IMR-90 (cell line): ENCODE measurements around the gene PTGES3. TPM values are rescaled to one million over a fixed set of nuclear protein-coding genes. Genes with fewer than 3 reads are reported as not detected.
A peak's percentile ranks its signal among the peaks of the same experiment; 100 is the strongest.

ENCODE experiments used
- ATAC-seq: fragments of 200-7000 bp; cut with Tn5 transposase; 2 replicates; pipeline ENCODE4 v1.9.1; 2020; ENCODE audit warnings: low read depth, mild to moderate bottlenecking, moderate library complexity
- BruUV-seq: library from RNA; stranded (reverse); fragments of 400-500 nt; replicated peaks from 2 replicates; lab custom pipeline; 2021; lab: Mats Ljungman, UMichigan
- CTCF ChIA-PET: fragments of 300-600 bp; formaldehyde crosslinking; extraction: SDS; loops from one replicate; lab custom pipeline; 2021; ENCODE audit warnings: antibody characterized with exemption; lab: Yijun Ruan, JAX
- POLR2A ChIA-PET: fragments of 300-600 bp; sonication (Branson Sonifier 250); formaldehyde crosslinking; loops from one replicate; lab custom pipeline; 2022; ENCODE audit warnings: antibody characterized with exemption; ENCODE audit not compliant: unreplicated experiment; lab: Charles Lee
- DNase-seq: peaks from one replicate; pipeline ENCODE4 v3.0.0; 2013
- H2AFZ ChIP-seq: replicated peaks from 2 replicates; pipeline ENCODE3; 2013; ENCODE audit warnings: low read length, mild to moderate bottlenecking; ENCODE audit not compliant: poor library complexity
- H2AK5ac ChIP-seq: 2 replicates; pipeline ENCODE4 v1.6.1; 2013; ENCODE audit warnings: low read depth, low read length, inconsistent platforms
- H2AK9ac ChIP-seq: replicated peaks from 2 replicates; pipeline ENCODE3; 2013; ENCODE audit warnings: mild to moderate bottlenecking, low read depth, low read length, moderate library complexity; ENCODE audit not compliant: poor library complexity
- H2BK120ac ChIP-seq: 2 replicates; pipeline ENCODE4 v1.6.1; 2013; ENCODE audit warnings: low read depth, low read length, inconsistent platforms
- H2BK15ac ChIP-seq: 3 replicates; pipeline ENCODE4 v1.6.1; 2013; ENCODE audit warnings: low read depth, low read length, inconsistent platforms
- H2BK20ac ChIP-seq: 2 replicates; pipeline ENCODE4 v1.6.1; 2013; ENCODE audit warnings: low read depth, mild to moderate bottlenecking, inconsistent platforms, low read length, moderate library complexity
- H2BK5ac ChIP-seq: 2 replicates; pipeline ENCODE4 v1.6.1; 2013; ENCODE audit warnings: mild to moderate bottlenecking, low read depth, low read length, inconsistent platforms; ENCODE audit not compliant: poor library complexity, severe bottlenecking
- H3K14ac ChIP-seq: replicated peaks from 2 replicates; pipeline ENCODE4 v1.6.1; 2013; ENCODE audit warnings: low read depth, low read length, inconsistent platforms
- H3K18ac ChIP-seq: 2 replicates; pipeline ENCODE4 v1.6.1; 2013; ENCODE audit warnings: low read depth, low read length, control low read depth
- H3K23ac ChIP-seq: 2 replicates; pipeline ENCODE4 v1.6.1; 2013; ENCODE audit warnings: low read depth, low read length, inconsistent platforms
- H3K27ac ChIP-seq: 2 replicates; pipeline ENCODE4 v1.5.1; 2013; ENCODE audit warnings: mild to moderate bottlenecking, control low read depth, low read length; ENCODE audit not compliant: insufficient read depth
- H3K27me3 ChIP-seq: 2 replicates; pipeline ENCODE4 v1.6.1; 2013; ENCODE audit warnings: low read length; ENCODE audit not compliant: control insufficient read depth, insufficient read depth
- H3K36me3 ChIP-seq: 2 replicates; pipeline ENCODE4 v1.6.1; 2013; ENCODE audit warnings: low read length, mixed read lengths; ENCODE audit not compliant: control insufficient read depth, insufficient read depth
- H3K4ac ChIP-seq: 2 replicates; pipeline ENCODE4 v1.6.1; 2013; ENCODE audit warnings: low read depth, low read length, inconsistent platforms
- H3K4me1 ChIP-seq: 2 replicates; pipeline ENCODE4 v1.6.1; 2013; ENCODE audit warnings: low read length, mixed read lengths; ENCODE audit not compliant: control insufficient read depth, insufficient read depth
- H3K4me2 ChIP-seq: 2 replicates; pipeline ENCODE4 v1.6.1; 2013; ENCODE audit warnings: low read depth, mild to moderate bottlenecking, control low read depth, low read length, moderate library complexity
- H3K4me3 ChIP-seq: 2 replicates; pipeline ENCODE4 v1.5.1; 2013; ENCODE audit warnings: low read depth, mild to moderate bottlenecking, control low read depth, low read length, moderate library complexity; ENCODE audit not compliant: insufficient read depth
- H3K56ac ChIP-seq: 2 replicates; pipeline ENCODE4 v1.6.1; 2013; ENCODE audit warnings: low read length, inconsistent platforms; ENCODE audit not compliant: insufficient read depth; ENCODE audit errors: extremely low read depth
- H3K79me1 ChIP-seq, 2 experiments: 2 replicates each; pipeline ENCODE4 v1.6.1; 2013; ENCODE audit warnings: low read length in 2 of 2, inconsistent platforms in 1 of 2, low read depth in 1 of 2
- H3K9ac ChIP-seq: 2 replicates; pipeline ENCODE4 v1.6.1; 2013; ENCODE audit warnings: low read depth, low read length, control low read depth
- H3K9me1 ChIP-seq: 2 replicates; pipeline ENCODE4 v1.6.1; 2013; ENCODE audit warnings: low read length, inconsistent platforms; ENCODE audit not compliant: insufficient read depth
- H3K9me3 ChIP-seq: 2 replicates; pipeline ENCODE4 v1.6.1; 2013; ENCODE audit warnings: low read length; ENCODE audit not compliant: control insufficient read depth, insufficient read depth
- H4K20me1 ChIP-seq: 2 replicates; pipeline ENCODE4 v1.6.1; 2013; ENCODE audit warnings: low read length, inconsistent platforms; ENCODE audit not compliant: insufficient read depth
- H4K5ac ChIP-seq: 2 replicates; pipeline ENCODE4 v1.6.1; 2013; ENCODE audit warnings: mild to moderate bottlenecking, low read depth, low read length, control low read depth
- H4K8ac ChIP-seq, 2 experiments: 2 replicates each; pipeline ENCODE4 v1.6.1; 2013; ENCODE audit warnings: low read depth in 2 of 2, low read length in 2 of 2, control low read depth in 1 of 2, inconsistent platforms in 1 of 2
- H4K91ac ChIP-seq: 2 replicates; pipeline ENCODE4 v1.6.1; 2013; ENCODE audit warnings: low read depth, low read length, inconsistent platforms; ENCODE audit not compliant: insufficient read depth
- BHLHE40 ChIP-seq: fragments of 150-350 bp; IDR thresholded peaks from 2 replicates; pipeline ENCODE4 v1.6.1; 2016; ENCODE audit warnings: mild to moderate bottlenecking, low read depth, low read length
- CEBPB ChIP-seq: IDR thresholded peaks from 2 replicates; pipeline ENCODE4 v1.6.1; 2012; ENCODE audit warnings: low read depth, low read length, improper control_type of control experiment
- CHD1 ChIP-seq: IDR thresholded peaks from 2 replicates; pipeline ENCODE4 v1.6.1; 2012; ENCODE audit warnings: low read depth, low read length, improper control_type of control experiment
- CTCF ChIP-seq: conservative IDR thresholded peaks from 2 replicates; pipeline ENCODE4 v1.5.1; 2012; ENCODE audit warnings: mild to moderate bottlenecking, low read depth, low read length, improper control_type of control experiment
- MAFK ChIP-seq: IDR thresholded peaks from 2 replicates; pipeline ENCODE4 v1.6.1; 2012; ENCODE audit warnings: low read depth, low read length, improper control_type of control experiment
- MAZ ChIP-seq: IDR thresholded peaks from 2 replicates; pipeline ENCODE4 v1.6.1; 2012; ENCODE audit warnings: low read depth, mild to moderate bottlenecking, low read length, improper control_type of control experiment, moderate library complexity, borderline replicate concordance
- MXI1 ChIP-seq: IDR thresholded peaks from 2 replicates; pipeline ENCODE4 v1.6.1; 2012; ENCODE audit warnings: low read depth, mild to moderate bottlenecking, low read length, moderate library complexity, borderline replicate concordance
- POLR2A ChIP-seq: IDR thresholded peaks from 2 replicates; pipeline ENCODE4 v1.6.1; 2012; ENCODE audit warnings: mild to moderate bottlenecking, low read depth, low read length
- RAD21 ChIP-seq: IDR thresholded peaks from 2 replicates; pipeline ENCODE4 v1.6.1; 2012; ENCODE audit warnings: low read length, improper control_type of control experiment
- RFX5 ChIP-seq: IDR thresholded peaks from 2 replicates; pipeline ENCODE4 v1.8.0; 2012; ENCODE audit warnings: low read depth, mild to moderate bottlenecking, low read length, moderate library complexity
- USF2 ChIP-seq: fragments of 150-350 bp; IDR thresholded peaks from 2 replicates; pipeline ENCODE4 v1.6.1; 2017; ENCODE audit warnings: mild to moderate bottlenecking, antibody characterized with exemption, low read length, low read depth
- WGBS, 2 experiments: methylation state at CpG; one replicate each; pipeline versions ENCODE4 v1.1.5 to v1.1.7; 2013; ENCODE audit warnings: missing lambda C conversion rate in 2 of 2; ENCODE audit not compliant: insufficient read length in 1 of 2; ENCODE audit errors: extremely low coverage in 2 of 2; 5-methylcytosine and 5-hydroxymethylcytosine counted together
- dilution Hi-C: fragments of 300-500 bp; cut with HindIII; formaldehyde crosslinking; loops from one replicate; pipeline ENCODE4 v1.14.3; 2018; ENCODE audit warnings: low sequenced_read_pairs; ENCODE audit not compliant: unreplicated experiment
- in situ Hi-C: fragments of 300-500 bp; cut with MboI; formaldehyde crosslinking; loops from 3 replicates; pipeline ENCODE4 v1.14.3; 2019; ENCODE audit warnings: low sequenced_read_pairs, inconsistent platforms, mixed read lengths
- intact Hi-C: fragments of 100-400 bp; cut with micrococcal nuclease; formaldehyde crosslinking; loops from 2 replicates; pipeline ENCODE4 v1.10.0; 2022
- polyA plus RNA-seq, 3 experiments: library from polyadenylated mRNA; depleted of rRNA; stranded (reverse); fragments of >200 nt; gene quantifications; 2 replicates each; pipeline ENCODE4 v1.2.3, GENCODE V29; 2012; ENCODE audit warnings: low replicate concordance in 1 of 3
- total RNA-seq: library from RNA; depleted of rRNA; stranded (reverse); fragments of >200 nt; gene quantifications from 2 replicates; pipeline ENCODE4 v1.2.3, GENCODE V29; 2012

PTGES3 gene
- total and polyA plus RNA-seq, 2 of the 4 experiments (the other 2 are of a cell fraction) = 42.7 to 73.2 TPM

GRCh38 chr12:56724972-56725722 lies 37.1 kb upstream of the PTGES3 start, which contains the start of gene NACA:
TSS of gene NACA (minus strand) at chr12:56725299. CDS start at chr12:56724521, 778 bp downstream.
- Histone ChIP-seq H3K56ac (peak within 1 kb of the TSS; percentile 98), H3K4me2 (peak within 1 kb of the TSS; percentile 95), H3K27me3 (no peaks in the 10 kb centered on the region), H3K4me3 (peak within 1 kb of the TSS; percentile 80), H3K9me3 (no peaks in the 10 kb centered on the region), H3K9me1 (peaks cover 24% of the 10 kb centered on the region), H2BK20ac (no peak within 1 kb of the TSS), H3K4ac (peak within 1 kb of the TSS; percentile 99), H3K4me1 (peaks cover 5% of the 10 kb centered on the region), H2AK5ac (peak within 1 kb of the TSS; percentile 98), H3K36me3 (peaks cover 20% of the 10 kb centered on the region), H4K5ac (peak within 1 kb of the TSS; percentile 80), H3K27ac (peak within 1 kb of the TSS; percentile 76), H4K8ac (peak within 1 kb of the TSS; percentile 92 to 93), H3K14ac (peak within 1 kb of the TSS; percentile 99), H4K91ac (peak within 1 kb of the TSS; percentile 96), H3K79me1 (peaks cover 0 to 36% of the 10 kb centered on the region in 2 experiments; a peak in 3 of 4 replicates), H2BK120ac (peak within 1 kb of the TSS; percentile 58), H3K18ac (peak within 1 kb of the TSS; percentile 40), H3K9ac (peak within 1 kb of the TSS; percentile 96), H2AFZ (peak within 1 kb of the TSS; percentile 91), H3K23ac (peak within 1 kb of the TSS; percentile 96), H2BK5ac (peak within 1 kb of the TSS; percentile 83), H2BK15ac (0 out of 3 replicates have a peak within 1 kb of the TSS, but pooled peaks have one; percentile 4), H2AK9ac (peak within 1 kb of the TSS; percentile 100), H4K20me1 (peaks cover 40% of the 10 kb centered on the region)
- WGBS, 2 experiments = 0% methylated on average over 30 of the region's 46 CpGs; no CpG with 5 or more reads in 1 of the 2 experiments
- no TSS peak for BruUV-seq
- ChIA-PET CTCF (interaction anchor here (1.1 kb wide), 1 partner anchor 88 kb away, joined by 4 read pairs; no protein-coding TSS in a partner anchor), POLR2A (interaction anchor here (0.7 to 1.2 kb wide), 6 partner anchors 13 to 96 kb away, joined by 3 to 7 read pairs (median 4); partner anchors contain the start of gene PTGES3)
- in situ Hi-C loops = no loop called here
- dilution Hi-C loops = no loop called here
- ATAC-seq = peak; percentile 93
- intact Hi-C loops = loop anchor here (1.0 to 2.0 kb wide), 3 partner anchors 37 to 96 kb away; partner anchors contain the start of gene PTGES3
- DNase-seq = peak; percentile 98
- TF ChIP-seq USF2 = no peak; the same call in 1 of the 2 replicates
- TF ChIP-seq MAFK = no peak
- TF ChIP-seq CEBPB = peak; percentile 32; the same call in 1 of the 2 replicates
- TF ChIP-seq POLR2A = peak; percentile 97
- TF ChIP-seq RFX5 = no peak; the same call in 1 of the 2 replicates
- TF ChIP-seq RAD21 = no peak; the same call in 1 of the 2 replicates
- peak; percentile 47; the same call in 1 of the 2 replicates for TF ChIP-seq BHLHE40
- no peak for TF ChIP-seq CTCF
- TF ChIP-seq CHD1 = no peak; the same call in 1 of the 2 replicates
- TF ChIP-seq MXI1 = peak; percentile 94
- peak; percentile 77; the same call in 1 of the 2 replicates for TF ChIP-seq MAZ
